ENCODE results near the gene RFNG.

- no peak for TF ChIP-seq POLR2A (IDR thresholded peaks at IDR 0.05)
- TF ChIP-seq CTCF (IDR thresholded peaks at IDR 0.05) = no peak
Measured at GRCh38 chr17:82054351-82055022, 2.9 kb upstream of the RFNG start.

Measured in right lobe of liver (tissue), 4 donors.